OCI-LY3 (cell line): Measurements from ENCODE around the gene PPP1R15B.

Experiments
- H2AFZ ChIP-seq: fragments of 200-600, 300-600 bp; shearing (Covaris generic); 2 replicates; pipeline ENCODE4 v1.6.0; 2014; ENCODE audit warnings: antibody characterized with exemption, low read depth, low read length
- H3K27ac ChIP-seq: fragments of 200-600, 300-600 bp; sonication (generic); 2 replicates; pipeline ENCODE4 v1.5.1; 2014; ENCODE audit warnings: mild to moderate bottlenecking, low read length, moderate library complexity, mixed read lengths
- H3K27me3 ChIP-seq: fragments of 200-600, 300-600 bp; sonication (generic); 2 replicates; pipeline ENCODE4 v1.6.1; 2014; ENCODE audit warnings: low read depth, low read length, mixed read lengths
- H3K36me3 ChIP-seq: fragments of 200-600, 300-600 bp; sonication (generic); replicated peaks from 2 replicates; pipeline ENCODE3; 2014; ENCODE audit warnings: low read depth, low read length, mixed read lengths
- H3K4me1 ChIP-seq: fragments of 300-600, 200-600 bp; sonication (generic); 2 replicates; pipeline ENCODE4 v1.6.1; 2014; ENCODE audit warnings: low read length, mixed read lengths
- H3K4me2 ChIP-seq: fragments of 200-600, 300-600 bp; sonication (generic); 2 replicates; pipeline ENCODE4 v1.6.1; 2014; ENCODE audit warnings: low read length, mixed read lengths
- H3K4me3 ChIP-seq: fragments of 300-600, 200-600 bp; sonication (generic); 2 replicates; pipeline ENCODE4 v1.5.1; 2014; ENCODE audit warnings: antibody characterized with exemption, mild to moderate bottlenecking, low read length, moderate library complexity
- H3K79me2 ChIP-seq: fragments of 300-600, 200-600 bp; shearing (Covaris generic); 2 replicates; pipeline ENCODE4 v1.6.1; 2014; ENCODE audit warnings: mild to moderate bottlenecking, low read length, mixed read lengths
- H3K9ac ChIP-seq: fragments of 300-600, 200-600 bp; shearing (Covaris generic); 2 replicates; pipeline ENCODE4 v1.6.0; 2014; ENCODE audit warnings: mild to moderate bottlenecking, low read length, moderate library complexity
- H3K9me3 ChIP-seq: fragments of 200-600, 300-600 bp; shearing (Covaris generic); 2 replicates; pipeline ENCODE4 v1.6.1; 2014; ENCODE audit warnings: low read length, mixed read lengths; ENCODE audit not compliant: insufficient read depth
- H4K20me1 ChIP-seq: fragments of 200-600, 300-600 bp; sonication (generic); 2 replicates; pipeline ENCODE4 v1.6.1; 2016; ENCODE audit warnings: low read length, mixed read lengths; ENCODE audit not compliant: insufficient read depth
- EZH2phosphoT487 ChIP-seq: fragments of 200-600 bp; shearing (Covaris generic); IDR thresholded peaks from 2 replicates; pipeline ENCODE4 v1.6.1; 2018; ENCODE audit warnings: antibody characterized with exemption, mixed run types, low read depth
- TF ChIP-seq, protein P1 (sequence below): fragments of 200-600, 300-600 bp; sonication (generic); IDR thresholded peaks from 2 replicates; pipeline ENCODE4 v1.5.1; 2014; ENCODE audit warnings: antibody characterized with exemption, low read length, low read depth

Gene PPP1R15B

DNA sequence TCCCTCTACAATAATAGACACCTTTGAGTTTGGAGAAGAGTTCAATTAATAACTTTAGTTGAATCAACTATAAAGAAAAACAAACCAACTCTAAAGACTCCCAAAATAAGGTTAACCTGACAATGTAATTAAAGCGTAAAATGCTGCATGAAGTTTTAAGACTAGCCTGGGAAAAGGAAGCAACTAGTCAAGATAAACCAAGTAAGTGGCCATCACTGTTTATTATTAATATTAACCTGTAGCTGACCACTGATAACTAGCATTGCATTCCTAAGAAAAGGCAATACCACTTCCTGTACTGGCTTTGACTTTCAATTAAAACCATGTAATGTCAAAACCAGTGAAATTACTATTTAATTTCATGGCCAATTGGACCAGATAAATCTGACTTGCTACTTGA is 3.0 kb downstream of the PPP1R15B start:
- Histone ChIP-seq H3K9me3 (no peaks in the 10 kb centered on the region), H2AFZ (no peak overlapping the region), H3K4me2 (peak overlapping the region; percentile 86), H4K20me1 (peaks cover 57% of the 10 kb centered on the region), H3K9ac (peak overlapping the region; percentile 90), H3K27me3 (no peaks in the 10 kb centered on the region), H3K4me3 (peak overlapping the region; percentile 81), H3K27ac (no peak overlapping the region), H3K79me2 (peaks cover 83% of the 10 kb centered on the region), H3K36me3 (peaks cover 62% of the 10 kb centered on the region), H3K4me1 (peaks cover 16% of the 10 kb centered on the region)
- TF ChIP-seq, protein P1, sequence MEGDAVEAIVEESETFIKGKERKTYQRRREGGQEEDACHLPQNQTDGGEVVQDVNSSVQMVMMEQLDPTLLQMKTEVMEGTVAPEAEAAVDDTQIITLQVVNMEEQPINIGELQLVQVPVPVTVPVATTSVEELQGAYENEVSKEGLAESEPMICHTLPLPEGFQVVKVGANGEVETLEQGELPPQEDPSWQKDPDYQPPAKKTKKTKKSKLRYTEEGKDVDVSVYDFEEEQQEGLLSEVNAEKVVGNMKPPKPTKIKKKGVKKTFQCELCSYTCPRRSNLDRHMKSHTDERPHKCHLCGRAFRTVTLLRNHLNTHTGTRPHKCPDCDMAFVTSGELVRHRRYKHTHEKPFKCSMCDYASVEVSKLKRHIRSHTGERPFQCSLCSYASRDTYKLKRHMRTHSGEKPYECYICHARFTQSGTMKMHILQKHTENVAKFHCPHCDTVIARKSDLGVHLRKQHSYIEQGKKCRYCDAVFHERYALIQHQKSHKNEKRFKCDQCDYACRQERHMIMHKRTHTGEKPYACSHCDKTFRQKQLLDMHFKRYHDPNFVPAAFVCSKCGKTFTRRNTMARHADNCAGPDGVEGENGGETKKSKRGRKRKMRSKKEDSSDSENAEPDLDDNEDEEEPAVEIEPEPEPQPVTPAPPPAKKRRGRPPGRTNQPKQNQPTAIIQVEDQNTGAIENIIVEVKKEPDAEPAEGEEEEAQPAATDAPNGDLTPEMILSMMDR: no peak
- TF ChIP-seq EZH2phosphoT487: no peak

DNA sequence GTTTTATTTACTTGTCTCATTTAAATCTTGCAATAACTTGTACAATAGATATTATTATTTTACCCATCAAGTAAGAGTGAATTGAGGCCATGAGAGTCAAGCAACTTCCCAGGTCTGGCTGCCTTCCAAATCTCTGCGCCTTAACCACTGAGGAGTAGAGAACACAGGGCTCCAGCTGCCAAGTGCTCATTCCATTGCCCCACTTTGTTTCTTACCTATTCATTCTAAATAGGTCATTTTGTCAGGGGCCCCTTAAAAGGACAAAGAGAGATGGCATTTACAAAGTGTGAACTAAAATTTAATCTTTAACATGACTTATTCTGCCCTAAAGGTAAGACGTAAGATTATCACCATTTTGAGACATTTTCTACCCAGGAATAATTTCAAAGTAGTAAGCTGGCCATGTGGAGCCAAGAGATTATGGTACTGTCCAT is 3.5 kb downstream of the PPP1R15B start:
- Histone ChIP-seq H3K9me3 (no peaks in the 10 kb centered on the region), H2AFZ (no peak overlapping the region), H3K27me3 (no peaks in the 10 kb centered on the region), H3K9ac (peak overlapping the region; percentile 90), H3K27ac (no peak overlapping the region), H3K36me3 (peaks cover 64% of the 10 kb centered on the region), H3K4me3 (peak overlapping the region; percentile 81), H3K79me2 (peaks cover 88% of the 10 kb centered on the region), H3K4me2 (peak overlapping the region; percentile 86), H3K4me1 (peaks cover 16% of the 10 kb centered on the region), H4K20me1 (peaks cover 57% of the 10 kb centered on the region)
- TF ChIP-seq EZH2phosphoT487: no peak
- TF ChIP-seq, protein P1: no peak

DNA sequence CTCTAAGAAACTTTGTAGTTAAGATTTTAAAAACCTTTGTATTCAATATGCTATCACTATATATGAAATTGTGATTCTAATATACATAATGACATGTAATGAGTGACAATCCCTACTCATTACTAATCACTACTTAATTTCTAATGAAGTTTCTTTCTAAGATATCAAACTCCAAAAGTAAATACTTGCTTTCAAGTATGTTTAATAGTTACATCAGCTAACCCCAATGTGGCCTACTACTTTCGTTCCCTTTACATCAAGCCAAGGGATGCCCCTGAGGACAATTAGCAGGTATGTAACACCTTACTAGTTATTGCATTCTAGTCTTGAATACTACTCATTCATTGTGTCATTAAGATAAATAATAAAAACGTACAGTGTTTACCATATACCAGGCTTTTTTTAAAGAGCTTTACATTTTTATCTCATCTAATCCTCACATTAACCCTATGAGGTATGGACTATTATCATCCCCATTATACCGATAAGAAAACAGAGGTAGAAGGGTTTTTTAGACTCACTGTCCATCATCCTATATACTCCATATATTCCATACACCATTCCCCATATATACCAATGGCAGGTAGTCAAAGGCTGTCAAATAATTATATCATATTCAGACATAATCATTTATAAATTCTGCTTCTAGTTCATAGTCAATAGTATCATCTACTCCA is 4.2 kb downstream of the PPP1R15B start:
- Histone ChIP-seq H3K27ac (no peak overlapping the region), H3K4me2 (peak overlapping the region; percentile 86), H3K36me3 (peaks cover 66% of the 10 kb centered on the region), H3K9ac (peak overlapping the region; percentile 90), H3K79me2 (peaks cover 93% of the 10 kb centered on the region), H3K27me3 (no peaks in the 10 kb centered on the region), H2AFZ (no peak overlapping the region), H3K4me1 (peaks cover 16% of the 10 kb centered on the region), H4K20me1 (peaks cover 57% of the 10 kb centered on the region), H3K9me3 (no peaks in the 10 kb centered on the region), H3K4me3 (peak overlapping the region; percentile 81)
- TF ChIP-seq EZH2phosphoT487: no peak
- TF ChIP-seq, protein P1: no peak

DNA sequence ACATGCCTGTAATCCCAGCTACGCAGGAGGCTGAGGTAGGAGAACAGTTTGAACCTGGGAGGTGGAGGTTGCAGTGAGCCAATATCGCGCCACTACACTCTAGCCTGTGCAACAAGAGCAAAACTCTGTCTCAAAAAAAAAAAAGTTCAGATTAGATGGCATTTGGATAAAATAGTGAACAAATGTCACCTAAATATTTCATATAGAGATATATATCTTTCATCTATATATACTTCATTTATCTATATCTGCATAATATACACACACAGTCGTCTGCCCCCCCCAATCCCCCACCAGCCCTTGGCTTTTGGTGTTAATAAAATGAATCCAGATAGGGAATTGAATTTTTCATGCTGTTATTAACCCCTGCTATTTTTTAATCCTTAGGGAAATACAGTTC is 5.0 kb downstream of the PPP1R15B start:
- Histone ChIP-seq H3K4me3 (peak overlapping the region; percentile 81), H3K36me3 (peaks cover 71% of the 10 kb centered on the region), H2AFZ (no peak overlapping the region), H3K4me2 (peak overlapping the region; percentile 86), H3K79me2 (peaks cover 100% of the 10 kb centered on the region), H4K20me1 (peaks cover 57% of the 10 kb centered on the region), H3K27ac (no peak overlapping the region), H3K9ac (peak overlapping the region; percentile 90), H3K4me1 (peaks cover 16% of the 10 kb centered on the region), H3K9me3 (no peaks in the 10 kb centered on the region), H3K27me3 (no peaks in the 10 kb centered on the region)
- no peak for TF ChIP-seq EZH2phosphoT487
- TF ChIP-seq, protein P1: no peak
